ENCODE results near the gene TOPORS.
"Not testable (repeated sequence)": the region's sequence is repeated elsewhere in the genome, so short reads cannot be mapped to it uniquely, and the experiment has no call there.

The TOPORS gene

DNA sequence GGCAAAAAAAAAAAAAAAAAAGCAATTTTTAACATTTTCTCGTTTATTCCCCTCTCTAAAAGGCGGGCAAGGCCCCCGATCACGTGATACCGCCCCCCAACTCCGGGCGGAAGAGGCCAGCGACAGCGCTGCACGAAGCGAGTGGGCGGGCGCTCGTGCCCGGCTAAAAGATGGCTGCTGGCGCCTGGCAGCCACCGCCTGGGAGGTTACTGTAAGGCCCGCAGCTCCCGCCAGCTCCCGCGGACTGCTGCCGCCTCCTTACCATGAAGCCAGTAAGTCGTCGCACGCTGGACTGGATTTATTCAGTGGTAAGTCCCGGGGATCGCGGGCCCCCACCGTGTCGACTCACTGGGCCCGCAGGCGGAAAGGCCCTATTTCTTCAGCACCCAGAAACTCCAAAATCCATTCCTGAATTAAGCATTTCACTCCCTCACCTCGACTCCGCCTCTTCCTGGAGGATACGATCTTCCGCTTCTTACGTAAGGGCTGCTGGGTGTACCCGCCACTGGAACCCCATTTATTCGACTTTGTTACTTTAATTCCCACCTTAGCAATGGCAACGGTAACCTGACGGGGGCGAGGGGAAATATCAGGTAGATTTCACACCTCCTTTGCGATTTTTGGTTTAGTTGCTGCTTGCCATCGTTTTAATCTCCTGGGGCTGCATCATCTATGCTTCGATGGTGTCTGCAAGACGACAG is at the start of gene TOPORS, which contains the start of gene SMIM27:
TOPORS (minus strand) TSS at position 415 of the 701 bp plus-strand sequence; CDS start at position 265, 150 bp downstream.
SMIM27 (plus strand) TSS at position 156 of the 701 bp plus-strand sequence; CDS start at position 264, 108 bp downstream.
- DNase-seq (ENCODE audit: low read depth, low spot score) = peak; percentile 97

DNA sequence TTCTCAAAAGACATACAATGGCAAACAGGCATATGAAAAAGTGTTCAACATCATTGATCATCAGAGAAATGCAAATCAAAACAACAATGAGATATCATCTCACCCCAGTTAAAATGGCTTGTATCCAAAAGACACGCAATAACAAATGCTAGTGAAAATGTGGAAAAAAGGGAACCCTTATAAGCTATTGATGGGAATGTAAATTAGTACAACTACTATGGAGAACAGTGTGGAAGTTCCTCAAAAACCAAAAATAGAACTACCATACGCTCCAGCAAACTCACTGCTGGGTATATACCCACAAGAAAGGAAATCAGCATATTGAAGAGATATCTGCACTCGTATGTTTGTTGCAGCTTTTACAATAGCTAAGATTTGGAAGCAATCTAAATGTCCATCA is 46.6 kb upstream of the TOPORS start:
- not testable (repeated sequence) for DNase-seq (ENCODE audit: low read depth, low spot score)

DNA sequence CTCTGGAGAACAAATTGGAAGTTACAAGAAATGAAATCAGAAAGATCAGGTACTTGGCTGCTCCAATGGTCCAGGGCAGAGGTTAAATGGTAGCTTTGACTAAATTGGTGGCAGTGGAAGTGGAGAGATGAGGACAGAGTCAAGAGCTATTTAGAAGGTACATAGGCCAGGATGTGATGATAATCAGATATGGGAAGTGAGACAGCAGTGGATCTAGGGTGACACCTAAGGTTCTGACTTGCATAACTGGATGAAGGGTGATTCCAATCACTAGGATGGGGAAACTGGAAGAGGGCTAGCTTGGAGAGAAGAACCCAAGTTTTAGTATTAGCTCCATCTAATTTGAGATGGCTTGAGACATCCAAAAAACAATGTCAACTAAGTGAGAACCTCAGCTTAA is 44.5 kb upstream of the TOPORS start:
- DNase-seq (ENCODE audit: low read depth, low spot score) = no peak

DNA sequence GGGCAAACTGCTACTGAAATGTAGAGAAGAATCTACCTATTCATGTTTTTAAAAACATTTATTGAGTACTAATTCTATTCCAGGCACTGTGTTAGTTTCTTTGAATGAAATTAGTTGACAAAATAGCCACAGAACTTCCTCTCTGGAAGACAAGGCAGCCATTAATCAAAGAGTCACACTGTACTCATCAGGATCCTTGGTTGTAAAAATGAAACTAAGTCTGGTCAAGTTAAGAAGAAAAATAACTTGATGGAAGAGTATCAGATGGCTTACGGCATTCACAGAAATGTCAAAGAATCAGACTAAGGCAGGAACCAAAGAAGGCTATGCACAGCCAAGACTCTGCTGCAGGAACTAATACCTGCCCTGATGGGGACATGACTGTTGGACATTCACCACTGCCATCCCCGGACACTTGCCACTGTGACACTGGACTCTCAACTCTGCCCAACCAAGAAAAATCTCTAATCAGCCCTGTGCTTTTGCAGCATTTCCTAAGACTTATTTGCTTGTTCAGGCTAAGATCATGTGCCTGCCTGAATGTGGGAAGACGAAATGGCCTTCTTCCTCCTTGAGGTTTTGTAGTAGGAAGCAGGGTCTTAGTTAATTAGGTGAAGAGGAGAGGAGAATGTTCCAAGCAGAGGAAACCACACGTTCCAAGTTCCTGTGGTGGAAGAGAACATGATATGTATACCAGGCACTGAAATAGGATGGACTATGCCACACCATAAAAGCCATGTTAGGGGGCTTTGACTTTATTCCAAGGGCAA is 43.9 kb upstream of the TOPORS start:
- no peak for DNase-seq (ENCODE audit: low read depth, low spot score)

DNA sequence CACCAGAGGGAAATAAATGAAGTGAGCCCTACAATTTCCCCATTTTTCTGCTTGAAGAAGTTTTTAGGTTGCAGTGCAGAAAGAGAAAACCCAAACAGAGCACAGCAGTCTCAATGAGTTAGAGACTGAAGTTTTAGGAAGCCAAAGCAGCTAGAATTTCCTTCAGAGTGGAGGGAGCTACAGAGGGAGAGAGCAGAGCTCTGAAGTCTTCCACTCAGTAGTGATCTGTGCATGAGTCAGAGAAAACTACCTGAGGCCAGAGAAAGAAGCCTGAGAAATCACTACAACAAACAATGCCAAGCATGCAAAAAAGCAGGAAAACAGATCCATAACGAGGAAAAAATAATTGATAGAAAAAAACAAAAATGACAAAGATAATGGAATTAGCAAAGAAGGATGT is 38.5 kb upstream of the TOPORS start:
- peak; percentile 9 for DNase-seq (ENCODE audit: low read depth, low spot score)

DNA sequence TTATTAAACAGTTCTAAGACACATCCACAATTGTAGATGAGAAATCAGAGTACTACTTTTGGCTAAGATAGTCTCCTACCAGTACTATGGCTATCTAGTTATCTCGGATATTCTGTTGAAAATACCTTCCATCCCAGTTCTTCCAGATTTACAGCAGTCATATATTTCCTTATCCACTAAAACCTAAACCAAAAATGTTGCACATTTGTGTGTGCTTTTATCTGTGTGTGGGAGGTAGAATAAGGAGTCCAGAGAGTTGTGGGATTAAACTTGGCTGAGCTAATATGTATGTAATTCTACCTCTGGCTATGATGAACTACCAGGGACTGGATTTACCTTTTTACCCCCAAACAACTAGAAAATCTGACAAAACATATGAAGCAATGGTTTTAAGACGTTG is 38.1 kb upstream of the TOPORS start:
- DNase-seq (ENCODE audit: low read depth, low spot score) = no peak

DNA sequence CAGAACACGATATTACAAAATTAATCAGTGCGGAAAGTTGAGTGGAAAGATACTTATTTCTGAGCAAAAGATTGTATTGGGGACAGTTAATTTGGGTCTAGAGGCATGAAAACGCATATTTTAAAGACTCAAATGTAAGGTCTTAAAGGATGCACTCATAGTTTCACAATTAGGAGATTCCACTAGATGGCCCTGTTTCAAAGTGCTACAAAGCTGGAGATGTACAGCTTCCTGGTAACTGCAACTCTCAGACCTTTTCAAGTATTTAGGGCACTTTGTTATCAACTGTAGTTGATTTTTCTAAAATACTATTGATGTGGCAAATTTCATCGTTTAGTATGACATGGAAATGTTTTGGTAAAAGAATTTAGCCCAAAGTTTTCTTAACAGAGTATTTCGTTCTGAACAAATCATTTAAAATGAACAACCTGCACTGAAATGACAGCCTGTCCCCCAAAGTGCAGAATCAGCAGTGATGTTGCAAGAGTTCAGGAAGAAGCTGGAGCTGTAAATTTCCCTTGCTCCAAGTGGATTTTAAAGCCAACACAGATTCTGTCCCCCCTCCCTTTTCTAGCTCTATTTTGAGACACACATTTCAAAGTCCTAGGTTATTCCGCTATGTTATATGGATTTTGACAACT is 36.8 kb upstream of the TOPORS start:
- DNase-seq (ENCODE audit: low read depth, low spot score) = peak; percentile 64

DNA sequence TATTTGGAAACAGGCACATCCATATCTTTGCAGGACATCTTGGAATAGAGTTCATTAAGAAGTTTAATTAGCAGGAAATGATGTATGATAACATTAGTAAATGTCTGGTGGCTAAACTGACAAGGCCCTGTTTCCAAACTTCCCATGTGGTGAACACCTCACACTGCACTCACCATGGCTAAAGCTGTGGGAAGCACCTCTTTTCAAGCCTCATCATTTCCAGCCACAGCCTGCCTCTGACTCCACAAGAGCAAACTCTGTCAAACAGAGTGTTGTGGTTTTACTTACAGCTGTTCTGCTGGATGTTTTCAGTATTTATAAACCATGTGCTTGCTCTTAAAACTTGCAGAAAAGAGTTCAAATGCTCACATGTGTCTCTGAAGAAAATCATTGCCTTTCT is 35.5 kb upstream of the TOPORS start:
- DNase-seq (ENCODE audit: low read depth, low spot score) = peak; percentile 7

DNA sequence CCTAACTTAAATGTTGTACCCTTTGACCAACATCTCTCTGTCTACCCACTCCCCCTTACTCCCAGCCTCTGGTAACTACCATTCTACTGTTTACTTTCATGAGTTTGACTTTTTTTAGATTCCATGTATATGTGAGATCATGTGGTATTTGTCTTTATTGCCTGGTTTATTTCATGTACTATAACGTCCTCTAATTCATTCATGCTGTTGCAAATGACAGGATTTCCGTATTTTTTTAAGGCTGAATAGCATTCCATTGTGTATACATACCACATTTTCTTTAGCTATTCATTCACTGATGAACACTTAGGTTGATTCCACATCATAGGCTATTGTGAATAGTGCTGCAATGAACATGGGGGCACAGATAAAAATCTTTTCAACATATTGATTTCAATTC is 32.4 kb upstream of the TOPORS start:
- no peak for DNase-seq (ENCODE audit: low read depth, low spot score)

DNA sequence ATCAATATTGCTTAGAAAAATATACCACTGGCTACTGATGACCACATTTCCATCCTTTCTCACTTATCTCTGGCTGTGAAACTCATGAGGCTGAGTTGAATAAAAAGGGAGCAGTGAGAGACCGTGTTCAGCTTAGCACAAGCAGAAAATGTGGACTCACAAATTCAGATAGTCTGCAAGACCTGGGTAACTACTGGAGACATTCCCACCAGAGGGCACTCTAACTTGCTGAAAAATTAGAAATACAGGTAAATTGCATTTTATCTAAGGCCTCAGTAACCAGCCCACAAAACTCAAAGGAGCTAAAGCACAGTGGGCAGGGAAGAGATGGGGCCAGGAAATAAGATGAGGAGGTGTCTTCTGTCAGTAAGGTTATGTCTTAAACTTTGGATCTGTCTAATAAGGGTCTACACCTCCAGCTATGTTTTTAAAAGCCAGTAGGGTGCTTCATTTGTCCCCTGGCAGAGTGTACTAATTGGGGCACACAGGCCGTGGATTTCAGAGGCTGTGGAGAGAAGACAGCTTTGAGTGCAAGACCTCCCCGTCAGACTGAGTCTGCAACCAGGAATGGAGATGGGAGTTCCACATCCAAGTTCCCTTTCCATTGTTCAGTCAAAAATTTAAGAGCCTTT is 29.2 kb upstream of the TOPORS start:
- peak; percentile 78 for DNase-seq (ENCODE audit: low read depth, low spot score)

DNA sequence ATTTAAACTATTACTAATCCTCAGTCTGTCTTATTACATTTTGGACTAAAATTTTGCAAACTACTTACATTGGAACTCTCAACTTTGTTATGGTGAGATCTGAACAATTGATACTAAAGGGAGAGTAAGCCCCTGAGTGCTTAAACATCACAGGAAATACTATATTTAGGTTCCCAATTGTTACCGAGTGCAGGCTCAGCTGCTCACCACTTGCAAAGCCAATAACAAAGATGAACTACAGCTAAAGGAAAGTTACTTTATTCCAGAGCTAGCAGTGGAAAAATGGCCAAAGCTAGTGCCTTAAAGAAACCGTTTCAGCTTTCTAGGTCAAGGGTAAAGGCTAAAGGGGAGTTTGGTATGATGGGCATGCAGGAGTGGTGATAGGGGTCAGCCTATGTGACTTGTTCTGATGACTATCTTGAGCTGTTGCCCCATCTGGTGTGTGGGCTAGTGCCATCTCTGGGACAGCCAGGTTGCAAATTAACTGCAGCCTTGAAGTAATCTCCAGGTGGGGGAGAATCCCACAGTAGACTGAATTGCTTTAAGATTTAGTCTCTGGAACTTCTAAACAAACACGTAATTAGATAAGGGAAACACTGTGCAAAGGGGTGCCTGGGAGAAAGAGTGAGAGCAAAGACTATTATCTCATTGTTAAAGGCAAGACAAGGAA is 28.4 kb upstream of the TOPORS start:
- no peak for DNase-seq (ENCODE audit: low read depth, low spot score)

DNA sequence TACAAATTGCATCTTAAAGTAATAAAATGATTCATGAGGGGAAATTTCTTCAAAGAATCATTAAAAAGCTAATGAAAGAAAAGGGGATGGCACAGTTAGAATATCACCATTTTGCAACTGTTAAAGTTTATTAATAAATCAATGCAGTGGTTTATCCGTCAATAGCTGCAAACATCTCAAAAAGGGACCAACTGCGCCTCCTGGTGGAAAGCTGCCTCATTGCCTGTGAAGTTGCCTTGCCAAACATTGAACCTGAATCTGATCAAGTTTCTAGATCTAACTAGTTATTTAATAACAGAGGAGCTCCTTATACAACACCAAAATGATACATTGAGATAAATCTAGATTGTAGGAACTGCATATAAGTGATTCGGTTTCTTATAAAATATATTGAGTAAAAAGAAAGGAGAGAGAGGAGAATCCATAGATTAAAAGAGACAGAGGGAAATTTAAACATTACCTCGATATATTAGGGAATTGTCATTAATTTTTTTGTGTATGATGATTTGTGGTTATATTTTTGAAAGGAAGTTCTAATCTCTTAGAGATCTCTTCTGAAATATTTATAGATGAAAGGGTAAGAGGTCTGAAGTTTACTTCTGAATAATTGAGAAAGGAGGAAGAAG is 27.4 kb upstream of the TOPORS start:
- DNase-seq (ENCODE audit: low read depth, low spot score) = peak; percentile 71

DNA sequence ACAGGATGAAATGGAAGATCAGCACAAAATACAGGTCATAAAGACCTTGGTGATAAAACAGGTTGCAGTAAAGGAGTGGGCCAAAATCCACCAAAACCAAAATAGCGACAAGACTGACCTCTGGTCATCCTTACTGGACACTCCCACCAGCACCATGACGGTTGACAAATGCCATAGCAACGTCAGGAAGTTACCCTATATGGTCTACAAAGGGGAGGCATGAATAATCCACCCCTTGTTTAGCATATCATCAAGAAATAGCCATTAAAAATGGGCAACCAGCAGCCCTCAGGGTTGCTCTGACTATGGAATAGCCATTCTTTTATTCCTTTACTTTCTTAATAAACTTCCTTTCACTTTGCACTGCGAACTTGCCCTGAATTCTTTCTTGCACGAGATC is 26.6 kb upstream of the TOPORS start:
- no peak for DNase-seq (ENCODE audit: low read depth, low spot score)

DNA sequence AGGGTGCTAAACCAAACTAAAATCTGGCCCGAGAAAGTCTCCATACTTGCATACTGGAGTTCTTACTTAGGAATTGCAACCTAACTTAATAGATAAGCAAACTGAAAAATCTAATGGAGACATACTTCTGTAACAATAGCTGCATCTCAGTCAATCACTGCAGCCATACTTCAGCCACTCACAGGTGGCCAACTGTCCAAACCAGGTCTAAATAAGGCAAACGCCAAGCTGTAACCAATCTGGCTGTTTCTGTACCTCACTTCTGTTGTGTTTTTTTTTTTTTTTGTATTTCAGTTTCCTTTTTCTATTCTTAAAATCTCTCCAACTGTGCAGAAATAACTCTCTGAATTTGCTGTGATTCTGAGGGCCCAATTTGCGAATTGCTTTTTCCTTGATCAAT is 24.9 kb upstream of the TOPORS start:
- DNase-seq (ENCODE audit: low read depth, low spot score) = no peak

DNA sequence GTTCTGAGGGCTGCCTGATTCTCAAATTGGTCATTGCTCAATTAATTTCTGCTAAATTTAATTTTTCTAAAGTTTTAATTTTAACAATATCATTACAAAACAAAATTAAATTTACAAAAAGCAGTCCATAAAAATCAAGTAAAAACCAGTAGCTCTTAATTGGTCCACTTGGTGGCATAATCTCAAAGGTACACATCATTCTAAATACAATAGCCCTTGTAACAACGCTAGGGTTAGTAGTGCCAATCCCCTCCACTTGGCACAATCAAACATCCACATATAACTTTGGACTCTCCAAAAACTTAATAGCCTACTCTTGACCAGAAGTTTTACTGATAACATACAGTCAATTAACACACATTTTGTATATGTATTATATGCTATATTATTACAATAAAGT is 22.5 kb upstream of the TOPORS start:
- DNase-seq (ENCODE audit: low read depth, low spot score) = no peak

DNA sequence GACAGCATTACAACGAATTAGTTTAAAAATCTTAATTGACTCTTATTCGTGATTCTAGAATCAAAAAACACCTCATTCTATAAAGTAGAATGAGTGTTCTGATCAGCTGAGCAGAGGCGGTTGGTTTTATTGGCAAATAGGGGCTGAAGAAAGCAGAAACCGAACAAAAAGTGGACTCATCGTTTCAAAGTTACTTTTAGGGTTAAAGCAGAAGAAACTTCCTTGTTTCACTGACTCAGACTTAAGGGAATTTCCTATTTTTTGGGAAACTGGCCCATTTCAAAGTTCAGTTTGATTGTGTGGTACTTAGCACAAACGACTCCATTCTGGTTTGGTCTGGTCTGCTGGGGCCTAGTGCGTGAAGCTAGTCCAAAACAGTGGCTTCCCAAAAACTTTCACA is 21.4 kb upstream of the TOPORS start:
- no peak for DNase-seq (ENCODE audit: low read depth, low spot score)

DNA sequence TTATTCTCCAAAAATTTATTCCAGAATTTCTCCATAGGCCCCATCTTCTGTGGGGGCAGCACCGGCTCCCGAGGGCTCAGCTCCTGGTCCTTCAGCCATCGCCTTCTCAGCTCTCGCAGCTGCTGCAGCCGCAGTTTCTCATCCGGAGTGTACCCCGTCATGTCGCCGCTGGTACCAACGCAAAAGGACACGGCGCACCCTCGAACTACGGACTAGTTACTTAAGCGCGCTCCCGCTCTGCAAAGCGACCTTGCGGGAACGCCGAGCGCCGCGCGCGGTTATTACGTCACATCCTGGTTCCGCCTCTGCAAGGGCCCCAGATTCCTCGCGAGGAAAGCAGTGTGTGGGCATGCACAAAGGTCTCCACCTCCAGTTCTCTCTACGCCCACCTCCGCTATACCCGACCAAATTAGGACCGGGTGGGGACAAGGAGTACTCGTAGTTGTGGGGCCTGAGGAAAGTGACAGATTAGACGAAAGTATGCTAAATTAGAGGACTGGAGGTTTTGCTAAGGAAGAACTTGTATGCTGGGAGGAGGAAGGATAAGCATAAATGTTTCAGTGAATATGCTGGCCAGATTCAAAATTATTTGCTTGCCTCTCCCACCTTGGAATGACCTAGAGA is 20.6 kb upstream of the TOPORS start, which contains the start of gene NDUFB6:
NDUFB6 (minus strand) TSS at position 260 of the 624 bp plus-strand sequence; CDS start at position 161, 99 bp downstream.
- DNase-seq (ENCODE audit: low read depth, low spot score) = peak; percentile 98

DNA sequence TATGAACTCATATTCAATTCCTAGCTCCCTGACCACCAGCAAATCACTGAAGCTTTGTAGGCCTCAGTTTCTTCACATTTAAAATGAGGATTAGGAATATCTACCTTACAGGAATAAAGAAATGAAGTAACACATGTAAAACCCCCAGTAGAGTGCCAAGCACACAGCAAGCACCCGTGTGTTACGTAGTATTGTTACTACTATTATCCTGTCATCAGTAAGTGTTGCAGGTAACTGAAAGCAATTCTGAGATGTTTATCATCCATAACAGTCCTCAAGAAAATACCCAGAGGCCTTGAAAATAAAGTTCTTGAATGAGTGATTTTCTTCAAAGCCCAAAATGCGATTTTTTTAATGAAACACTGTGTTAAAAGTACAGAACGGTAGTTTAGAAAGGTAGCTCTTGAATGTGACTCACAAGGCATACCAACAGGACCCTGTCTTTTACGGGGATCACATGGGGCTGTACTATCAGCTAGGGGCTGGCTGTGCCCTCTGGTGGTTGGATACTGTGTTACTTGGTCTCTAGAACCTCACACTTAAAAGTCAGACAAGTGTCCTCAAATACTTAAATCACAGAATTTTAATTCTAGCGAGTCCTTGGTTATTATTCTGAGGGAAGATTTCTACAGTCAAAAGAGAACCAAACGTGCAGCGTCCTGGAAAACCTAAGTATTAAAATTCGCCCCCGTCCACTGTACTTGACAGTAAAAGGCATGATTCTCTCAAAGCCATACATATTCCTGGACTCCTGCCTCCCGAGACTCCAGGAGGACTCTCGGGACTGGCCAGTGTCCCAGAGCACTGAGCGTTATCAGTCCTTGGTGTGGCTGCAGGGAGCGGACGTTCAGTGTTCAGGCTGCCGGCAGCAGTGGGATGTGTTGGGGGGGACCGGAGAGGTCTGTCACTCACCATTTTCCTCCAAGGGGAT is 19.8 kb upstream of the TOPORS start:
- peak; percentile 86 for DNase-seq (ENCODE audit: low read depth, low spot score)

DNA sequence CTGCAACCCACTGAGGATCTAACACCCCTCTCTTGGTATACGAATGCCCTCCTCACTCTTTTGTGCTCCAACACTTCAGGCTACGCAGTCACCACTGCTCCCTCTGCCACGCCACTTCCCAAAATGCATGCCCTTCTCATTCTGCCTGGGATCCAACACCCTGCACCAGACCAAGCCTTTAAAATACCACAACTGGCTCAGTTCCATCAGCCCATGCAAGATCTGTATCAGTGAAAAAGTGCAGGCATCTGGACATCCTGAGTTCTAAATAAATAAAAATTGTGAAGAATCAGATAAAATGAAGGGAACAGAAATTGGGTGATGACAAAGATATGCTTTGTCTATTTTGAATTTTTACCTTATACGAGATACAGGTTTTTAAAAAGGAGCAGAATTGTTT is 17.9 kb upstream of the TOPORS start:
- no peak for DNase-seq (ENCODE audit: low read depth, low spot score)
